Activated B cell treated with CpG ODN at 0.5 μM for 24 hours (primary cell): ENCODE results near the gene PAK1. TPM values are rescaled to one million over a fixed set of nuclear protein-coding genes. Genes with fewer than 3 reads are reported as not detected.

ENCODE experiments used
- ATAC-seq: fragments of 200-7000 bp; cut with Tn5 transposase; one replicate; pipeline ENCODE4 v1.10.0; 2021; ENCODE audit warnings: low read depth, mild to moderate bottlenecking, moderate library complexity
- CTCF ChIA-PET: fragments of 350-600 bp; sonication (Branson Sonifier 250); formaldehyde crosslinking; loops from one replicate; lab custom pipeline; 2021; ENCODE audit warnings: antibody characterized with exemption; lab: Charles Lee
- POLR2A ChIA-PET: fragments of 350-600 bp; sonication (Branson Sonifier 250); formaldehyde crosslinking; loops from one replicate; lab custom pipeline; 2021; ENCODE audit warnings: antibody characterized with exemption; lab: Charles Lee
- DNase-seq: peaks from one replicate; pipeline ENCODE4 v3.0.0; 2022
- H3K27ac Mint-ChIP-seq: one replicate; pipeline ENCODE4 v1.8.0; 2020; ENCODE audit warnings: mixed read lengths
- H3K27me3 Mint-ChIP-seq: one replicate; pipeline ENCODE4 v1.8.0; 2021; ENCODE audit warnings: mixed read lengths
- H3K36me3 Mint-ChIP-seq: one replicate; pipeline ENCODE4 v1.8.0; 2021; ENCODE audit warnings: low read depth, mixed read lengths
- H3K4me1 Mint-ChIP-seq: one replicate; pipeline ENCODE4 v1.8.0; 2021; ENCODE audit warnings: mixed read lengths
- H3K4me3 Mint-ChIP-seq: one replicate; pipeline ENCODE4 v1.8.0; 2020; ENCODE audit warnings: mild to moderate bottlenecking, mixed read lengths
- H3K9me3 Mint-ChIP-seq: one replicate; pipeline ENCODE4 v1.8.0; 2020; ENCODE audit warnings: mixed read lengths
- intact Hi-C: fragments of 100-400 bp; cut with micrococcal nuclease; formaldehyde crosslinking; loops from one replicate; pipeline ENCODE4 v1.15.1; 2024
- total RNA-seq: library from RNA; stranded (reverse); gene quantifications from 2 replicates; pipeline ENCODE4 v1.2.3, GENCODE V29; 2022
- TF ChIP-seq, protein P1 (sequence below): fragments of 200-600 bp; IDR thresholded peaks from one replicate; pipeline ENCODE4 v1.8.0; 2022; ENCODE audit warnings: antibody characterized with exemption, mild to moderate bottlenecking

Gene PAK1
- total RNA-seq, 1 donor from 2014 or later: 21.1 TPM

DNA sequence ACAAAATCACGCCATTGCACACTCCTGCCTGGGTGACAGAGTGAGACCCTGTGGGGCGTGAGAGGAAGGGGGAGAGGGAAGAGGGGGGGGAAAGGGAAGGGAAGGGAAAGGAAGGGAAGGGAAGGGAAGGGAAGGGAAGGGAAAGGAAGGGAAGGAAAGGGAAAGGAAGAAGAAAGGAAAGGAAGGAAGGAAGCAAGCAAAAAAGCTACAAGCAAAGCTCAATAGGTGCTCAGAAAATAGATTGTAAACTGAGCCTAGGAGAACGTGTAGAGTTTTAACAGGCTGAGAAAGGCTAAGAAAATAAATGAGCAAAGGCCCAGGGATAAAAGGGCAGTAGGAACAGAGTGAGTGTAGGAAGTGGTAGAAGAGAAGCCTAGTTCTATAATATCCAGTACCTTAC lies 141.6 kb downstream of the PAK1 start:
- H3K27ac Mint-ChIP-seq: no peak overlapping the region
- TF ChIP-seq, protein P1, sequence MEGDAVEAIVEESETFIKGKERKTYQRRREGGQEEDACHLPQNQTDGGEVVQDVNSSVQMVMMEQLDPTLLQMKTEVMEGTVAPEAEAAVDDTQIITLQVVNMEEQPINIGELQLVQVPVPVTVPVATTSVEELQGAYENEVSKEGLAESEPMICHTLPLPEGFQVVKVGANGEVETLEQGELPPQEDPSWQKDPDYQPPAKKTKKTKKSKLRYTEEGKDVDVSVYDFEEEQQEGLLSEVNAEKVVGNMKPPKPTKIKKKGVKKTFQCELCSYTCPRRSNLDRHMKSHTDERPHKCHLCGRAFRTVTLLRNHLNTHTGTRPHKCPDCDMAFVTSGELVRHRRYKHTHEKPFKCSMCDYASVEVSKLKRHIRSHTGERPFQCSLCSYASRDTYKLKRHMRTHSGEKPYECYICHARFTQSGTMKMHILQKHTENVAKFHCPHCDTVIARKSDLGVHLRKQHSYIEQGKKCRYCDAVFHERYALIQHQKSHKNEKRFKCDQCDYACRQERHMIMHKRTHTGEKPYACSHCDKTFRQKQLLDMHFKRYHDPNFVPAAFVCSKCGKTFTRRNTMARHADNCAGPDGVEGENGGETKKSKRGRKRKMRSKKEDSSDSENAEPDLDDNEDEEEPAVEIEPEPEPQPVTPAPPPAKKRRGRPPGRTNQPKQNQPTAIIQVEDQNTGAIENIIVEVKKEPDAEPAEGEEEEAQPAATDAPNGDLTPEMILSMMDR: no peak
- intact Hi-C loops: no loop called here
- no peaks in the 10 kb centered on the region for H3K4me1 Mint-ChIP-seq
- H3K36me3 Mint-ChIP-seq: peaks cover 40% of the 10 kb centered on the region
- ChIA-PET POLR2A (no interaction called here), CTCF (no interaction called here)
- no peak for ATAC-seq
- no peaks in the 10 kb centered on the region for H3K27me3 Mint-ChIP-seq
- no peak for DNase-seq
- no peak overlapping the region for H3K4me3 Mint-ChIP-seq
- peaks cover 2% of the 10 kb centered on the region for H3K9me3 Mint-ChIP-seq

DNA sequence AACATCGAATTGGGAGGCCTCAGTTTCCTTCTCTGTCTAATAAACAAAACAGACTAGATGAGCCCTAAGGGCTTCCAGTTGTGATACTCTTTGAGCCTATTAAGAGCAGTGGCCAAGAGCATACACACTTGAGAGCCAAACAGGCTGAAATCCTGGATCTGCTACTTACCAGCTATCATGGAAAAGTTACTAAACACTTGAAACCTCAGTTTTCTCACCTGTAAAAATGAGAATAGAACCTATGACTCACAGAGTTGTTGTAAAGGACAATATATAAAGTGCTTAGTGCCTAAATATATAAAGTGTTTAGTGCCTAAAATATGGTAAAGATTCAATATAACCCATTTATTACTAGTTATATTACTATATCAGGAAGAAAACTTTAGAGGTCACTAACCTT lies 148.7 kb downstream of the PAK1 start:
- Mint-ChIP-seq H3K9me3 (peaks cover 2% of the 10 kb centered on the region), H3K27ac (no peak overlapping the region), H3K27me3 (no peaks in the 10 kb centered on the region), H3K4me3 (no peak overlapping the region), H3K36me3 (peaks cover 41% of the 10 kb centered on the region), H3K4me1 (no peaks in the 10 kb centered on the region)
- ATAC-seq (no peak), DNase-seq (no peak)
- ChIA-PET POLR2A (no interaction called here), CTCF (no interaction called here)
- TF ChIP-seq, protein P1: no peak
- intact Hi-C loops: no loop called here

DNA sequence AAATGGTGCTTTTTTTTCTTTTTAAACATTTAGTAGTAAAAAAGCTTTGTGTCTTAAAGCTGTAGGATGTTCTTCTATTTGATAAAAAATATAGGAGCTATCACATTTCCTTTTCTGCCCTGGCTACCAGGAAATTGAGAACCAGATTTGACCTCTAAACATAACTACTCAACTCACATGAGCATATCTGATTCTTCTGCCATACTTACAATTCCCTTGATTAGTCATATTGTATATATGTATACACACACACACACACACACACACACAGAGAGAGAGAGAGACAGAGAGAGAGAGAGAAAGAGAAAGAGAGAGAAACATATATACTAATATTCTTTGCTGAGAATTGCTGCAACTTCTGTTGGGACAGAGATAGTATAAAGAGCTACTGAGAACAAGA lies 149.4 kb downstream of the PAK1 start:
- intact Hi-C loops: no loop called here
- Mint-ChIP-seq H3K36me3 (peaks cover 36% of the 10 kb centered on the region), H3K4me3 (no peak overlapping the region), H3K27me3 (no peaks in the 10 kb centered on the region), H3K9me3 (no peaks in the 10 kb centered on the region), H3K4me1 (no peaks in the 10 kb centered on the region), H3K27ac (no peak overlapping the region)
- ATAC-seq (no peak), DNase-seq (no peak)
- ChIA-PET CTCF (no interaction called here), POLR2A (no interaction called here)
- TF ChIP-seq, protein P1: no peak

DNA sequence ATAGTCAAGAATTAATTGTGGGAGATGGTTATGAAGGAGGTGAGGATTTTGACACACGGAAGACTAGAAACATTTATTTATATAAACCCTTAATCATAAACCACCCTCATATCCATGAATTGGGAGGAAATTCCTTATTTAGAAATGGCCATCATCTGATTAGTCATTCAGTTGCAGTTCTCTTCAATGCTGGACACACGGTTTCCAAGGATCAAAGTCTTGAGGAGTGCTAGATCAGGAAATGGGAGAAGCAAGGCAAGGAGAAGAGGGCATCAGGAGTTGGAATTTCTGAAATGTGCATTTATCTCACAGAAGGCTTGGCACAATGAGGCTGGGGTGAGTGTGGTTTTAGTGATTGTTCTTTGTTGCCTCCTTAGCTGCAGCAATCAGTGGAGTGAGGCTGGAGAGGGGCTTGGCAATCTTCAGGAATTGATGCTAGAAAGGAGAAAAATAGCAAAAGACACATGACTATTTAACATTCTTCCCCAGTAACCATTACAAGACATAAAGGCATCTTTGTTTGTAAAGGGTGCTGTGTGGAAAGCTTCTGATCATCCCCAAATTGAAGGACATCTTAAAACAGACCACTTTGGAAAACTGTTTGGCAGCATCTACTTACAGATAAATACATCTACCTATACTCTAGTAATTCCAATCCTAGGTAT lies 150.8 kb downstream of the PAK1 start:
- no peak overlapping the region for H3K4me3 Mint-ChIP-seq
- POLR2A ChIA-PET: no interaction called here
- TF ChIP-seq, protein P1: no peak
- H3K4me1 Mint-ChIP-seq: no peaks in the 10 kb centered on the region
- peaks cover 28% of the 10 kb centered on the region for H3K36me3 Mint-ChIP-seq
- ATAC-seq (no peak), DNase-seq (no peak)
- H3K9me3 Mint-ChIP-seq: no peaks in the 10 kb centered on the region
- H3K27ac Mint-ChIP-seq: no peak overlapping the region
- no peaks in the 10 kb centered on the region for H3K27me3 Mint-ChIP-seq
- CTCF ChIA-PET: no interaction called here
- intact Hi-C loops: no loop called here

DNA sequence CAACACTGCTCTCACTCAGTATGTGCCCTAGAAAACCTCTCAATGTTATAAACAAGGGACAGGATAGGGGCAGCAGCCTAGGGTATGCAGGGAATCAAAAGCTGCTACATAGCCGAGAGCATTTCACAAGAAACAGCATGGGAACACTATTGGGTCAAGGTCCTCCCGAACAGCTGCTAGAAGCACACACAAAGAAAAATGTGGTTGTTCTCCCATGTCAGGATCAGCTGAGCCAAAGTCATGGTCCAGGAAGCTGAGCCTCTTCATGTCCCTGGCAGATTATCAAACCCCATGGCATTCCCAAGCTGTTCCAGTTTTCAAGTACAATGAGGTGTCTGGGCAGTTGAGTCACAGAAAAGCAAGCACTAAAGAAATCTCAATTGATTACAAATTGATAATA lies 151.4 kb downstream of the PAK1 start:
- H3K4me1 Mint-ChIP-seq: no peaks in the 10 kb centered on the region
- ChIA-PET POLR2A (no interaction called here), CTCF (no interaction called here)
- no peak for DNase-seq
- TF ChIP-seq, protein P1: no peak
- no peak overlapping the region for H3K4me3 Mint-ChIP-seq
- no peak overlapping the region for H3K27ac Mint-ChIP-seq
- no peaks in the 10 kb centered on the region for H3K27me3 Mint-ChIP-seq
- intact Hi-C loops: no loop called here
- peaks cover 24% of the 10 kb centered on the region for H3K36me3 Mint-ChIP-seq
- no peak for ATAC-seq
- no peaks in the 10 kb centered on the region for H3K9me3 Mint-ChIP-seq
